Activated CD4-positive, alpha-beta memory T cell treated with anti-CD3 and anti-CD28 coated beads for 36 hours (primary cell): Measurements from ENCODE around the gene WDR26. TPM values are rescaled to one million over a fixed set of nuclear protein-coding genes. Genes with fewer than 3 reads are reported as not detected.
A peak's percentile ranks its signal among the peaks of the same experiment; 100 is the strongest.

Experiments used
- CTCF ChIA-PET: fragments of 350-600 bp; sonication (Branson Sonifier 250); formaldehyde crosslinking; loops from one replicate; lab custom pipeline; 2021; ENCODE audit warnings: antibody characterized with exemption, inconsistent platforms; lab: Charles Lee
- POLR2A ChIA-PET: fragments of 350-600 bp; sonication (Branson Sonifier 250); formaldehyde crosslinking; loops from one replicate; lab custom pipeline; 2021; ENCODE audit warnings: antibody characterized with exemption; lab: Charles Lee
- DNase-seq: peaks from one replicate; pipeline ENCODE4 v3.0.0-alpha.2; 2020
- H3K27ac Mint-ChIP-seq: one replicate; pipeline ENCODE4 v1.8.0; 2021; ENCODE audit warnings: mixed read lengths
- H3K27me3 Mint-ChIP-seq: one replicate; pipeline ENCODE4 v1.8.0; 2021; ENCODE audit warnings: mixed read lengths
- H3K36me3 Mint-ChIP-seq: one replicate; pipeline ENCODE4 v1.8.0; 2021; ENCODE audit warnings: mixed read lengths
- H3K4me1 Mint-ChIP-seq: one replicate; pipeline ENCODE4 v1.8.0; 2021; ENCODE audit warnings: low read depth, mixed read lengths
- H3K4me3 Mint-ChIP-seq: one replicate; pipeline ENCODE4 v1.8.0; 2021; ENCODE audit warnings: mild to moderate bottlenecking, mixed read lengths
- H3K9me3 Mint-ChIP-seq: one replicate; pipeline ENCODE4 v1.8.0; 2021; ENCODE audit warnings: mixed read lengths
- intact Hi-C: fragments of 100-400 bp; cut with micrococcal nuclease; formaldehyde crosslinking; loops from one replicate; pipeline ENCODE4 v1.15.1; 2023
- total RNA-seq, 2 experiments: library from RNA; stranded (reverse); gene quantifications; one replicate each; pipeline ENCODE4 v1.2.3, GENCODE V29; 2021

Gene WDR26
- total RNA-seq, 2 experiments from 2014 or later = 69.2 to 72.2 TPM

DNA sequence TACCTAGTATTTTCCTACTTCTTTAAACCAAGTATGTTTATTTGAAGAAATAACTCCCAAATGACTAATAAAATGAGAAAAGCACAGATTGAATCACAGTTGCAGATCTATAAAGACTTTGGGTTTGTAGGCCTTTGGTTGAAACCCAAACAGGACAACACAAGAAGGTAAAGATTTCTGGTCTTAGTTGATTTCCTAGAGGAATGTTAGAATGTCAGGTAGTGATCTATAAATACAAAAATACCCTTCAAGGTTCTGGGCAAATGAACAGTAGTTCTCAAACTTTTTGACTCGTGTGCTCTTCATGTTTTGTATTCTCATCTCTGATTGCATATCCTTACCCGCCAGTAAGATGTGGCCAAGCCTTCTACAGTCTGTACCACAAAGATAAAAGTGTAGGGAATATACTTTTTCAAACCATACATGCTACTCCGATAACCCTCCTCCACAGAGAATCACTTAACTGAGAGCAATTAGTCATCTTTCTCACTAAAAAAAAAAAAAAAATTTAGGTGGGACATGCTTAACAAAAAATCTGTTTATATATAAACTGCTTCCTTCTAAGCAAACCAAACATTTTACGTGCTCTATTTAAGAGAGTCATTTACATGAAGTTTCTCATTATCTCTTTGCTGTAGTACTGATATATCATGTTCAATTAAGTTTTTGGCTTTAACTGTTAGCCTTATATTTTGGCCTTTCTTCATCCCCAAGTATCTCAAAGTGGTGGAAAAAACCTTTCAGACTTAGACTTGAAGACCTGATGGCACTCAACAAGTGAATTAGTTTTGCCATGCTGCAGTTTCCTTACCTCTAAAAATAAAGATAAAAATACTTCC lies 42.0 kb downstream of the WDR26 start:
- Mint-ChIP-seq H3K4me3 (no peak overlapping the region), H3K4me1 (peaks cover 25% of the 10 kb centered on the region), H3K9me3 (no peaks in the 10 kb centered on the region), H3K27me3 (no peaks in the 10 kb centered on the region), H3K27ac (peak overlapping the region; percentile 74), H3K36me3 (peaks cover 50% of the 10 kb centered on the region)
- DNase-seq = no peak
- ChIA-PET POLR2A (no interaction called here), CTCF (no interaction called here)
- intact Hi-C loops = loop anchor here (5.0 kb wide), 1 partner anchor 35 kb away; the partner anchor contains the start of gene CNIH4

DNA sequence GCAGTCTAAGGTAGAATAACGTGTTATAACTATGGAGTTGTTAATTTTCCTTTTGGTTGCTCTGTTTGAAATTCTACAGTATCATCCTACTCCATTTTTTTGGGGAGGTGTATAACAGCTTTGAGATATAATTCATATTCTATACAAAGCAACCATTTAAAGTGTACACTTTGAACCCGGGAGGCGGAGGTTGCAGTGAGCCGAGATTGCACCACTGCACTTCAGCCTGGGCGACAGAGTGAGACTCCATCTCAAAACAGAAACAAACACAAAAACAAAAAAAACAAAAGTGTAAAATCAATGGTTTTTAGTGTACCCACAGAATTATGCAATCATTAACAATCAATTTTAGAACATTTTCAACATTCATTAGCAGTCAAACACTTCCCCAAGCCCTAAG lies 44.1 kb downstream of the WDR26 start:
- ChIA-PET CTCF (interaction anchor here (0.9 kb wide), 1 partner anchor 57 kb away, joined by 3 read pairs; no protein-coding TSS in a partner anchor), POLR2A (no interaction called here)
- H3K36me3 Mint-ChIP-seq = peaks cover 39% of the 10 kb centered on the region
- H3K9me3 Mint-ChIP-seq = no peaks in the 10 kb centered on the region
- DNase-seq = no peak
- peaks cover 42% of the 10 kb centered on the region for H3K4me1 Mint-ChIP-seq
- no peak overlapping the region for H3K27ac Mint-ChIP-seq
- H3K4me3 Mint-ChIP-seq = no peak overlapping the region
- intact Hi-C loops = loop anchor here (5.0 kb wide), 1 partner anchor 33 kb away; the partner anchor contains the start of gene CNIH4
- H3K27me3 Mint-ChIP-seq = no peaks in the 10 kb centered on the region

DNA sequence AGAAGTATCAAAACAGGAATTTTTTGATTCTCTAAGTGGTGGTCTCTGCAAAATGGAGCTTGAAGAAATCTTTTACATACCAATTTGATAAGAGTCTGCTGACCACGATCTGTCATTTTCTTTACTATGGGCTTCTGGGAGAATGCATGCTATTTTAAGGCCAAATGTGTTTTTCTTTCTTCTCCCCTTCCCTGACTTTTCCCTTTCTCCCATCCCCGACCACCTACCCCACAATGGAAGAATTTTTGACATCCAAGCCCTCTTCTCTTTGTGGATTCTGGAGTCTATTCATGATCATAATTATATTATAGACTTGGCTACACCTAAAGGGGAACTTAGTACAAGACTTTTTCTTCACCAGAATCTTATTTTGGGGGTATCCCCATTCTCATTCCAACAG lies 46.7 kb downstream of the WDR26 start:
- H3K9me3 Mint-ChIP-seq = no peaks in the 10 kb centered on the region
- ChIA-PET POLR2A (interaction anchor here (0.9 to 1.1 kb wide), 4 partner anchors 13 to 69 kb away, joined by 3 to 5 read pairs (median 3); partner anchors contain the start of gene WDR26), CTCF (interaction anchor here (0.7 kb wide), 1 partner anchor 243 kb away, joined by 3 read pairs; no protein-coding TSS in a partner anchor)
- DNase-seq = no peak
- H3K36me3 Mint-ChIP-seq = peaks cover 37% of the 10 kb centered on the region
- peak overlapping the region; percentile 40 for H3K27ac Mint-ChIP-seq
- no peaks in the 10 kb centered on the region for H3K27me3 Mint-ChIP-seq
- peaks cover 44% of the 10 kb centered on the region for H3K4me1 Mint-ChIP-seq
- intact Hi-C loops = loop anchor here (1.0 to 10.0 kb wide), 2 partner anchors 11 to 53 kb away; partner anchors contain the start of gene NVL
- no peak overlapping the region for H3K4me3 Mint-ChIP-seq

DNA sequence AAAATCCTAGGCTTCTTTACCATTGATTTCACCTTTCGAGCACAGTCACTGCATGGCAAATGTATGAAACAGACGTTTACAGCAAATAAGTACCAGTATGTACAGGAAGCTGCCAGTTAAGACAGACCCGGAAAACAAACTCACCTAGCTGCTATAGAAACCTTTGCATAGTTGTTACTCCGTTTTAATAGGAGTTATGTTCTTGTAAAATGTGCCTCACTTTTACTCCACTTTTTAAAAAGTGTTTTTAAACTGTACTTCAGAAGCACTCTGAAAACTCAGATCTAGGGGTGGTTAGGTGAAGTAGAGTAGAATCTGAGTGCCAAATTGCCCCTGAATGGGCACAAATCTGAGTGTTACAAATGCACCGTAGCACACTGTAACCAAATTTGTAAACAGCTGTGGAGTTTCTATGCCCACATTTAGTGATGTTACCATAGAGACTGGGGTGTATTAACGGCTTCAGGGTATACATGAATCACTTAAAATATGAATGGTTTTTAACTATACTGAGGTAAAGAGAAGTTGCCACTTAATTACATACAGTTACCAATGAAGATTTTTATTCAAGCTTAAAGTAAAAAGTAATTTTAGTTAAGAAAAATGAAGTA lies 47.2 kb downstream of the WDR26 start:
- peaks cover 43% of the 10 kb centered on the region for H3K4me1 Mint-ChIP-seq
- H3K36me3 Mint-ChIP-seq = peaks cover 35% of the 10 kb centered on the region
- H3K4me3 Mint-ChIP-seq = no peak overlapping the region
- intact Hi-C loops = loop anchor here (1.0 to 10.0 kb wide), 2 partner anchors 10 to 53 kb away; partner anchors contain the start of gene NVL
- CTCF ChIA-PET = no interaction called here
- H3K27ac Mint-ChIP-seq = peak overlapping the region; percentile 16
- POLR2A ChIA-PET = interaction anchor here (0.9 to 1.1 kb wide), 4 partner anchors 12 to 70 kb away, joined by 3 to 5 read pairs (median 3); partner anchors contain the start of gene WDR26
- no peaks in the 10 kb centered on the region for H3K27me3 Mint-ChIP-seq
- DNase-seq = no peak
- no peaks in the 10 kb centered on the region for H3K9me3 Mint-ChIP-seq

DNA sequence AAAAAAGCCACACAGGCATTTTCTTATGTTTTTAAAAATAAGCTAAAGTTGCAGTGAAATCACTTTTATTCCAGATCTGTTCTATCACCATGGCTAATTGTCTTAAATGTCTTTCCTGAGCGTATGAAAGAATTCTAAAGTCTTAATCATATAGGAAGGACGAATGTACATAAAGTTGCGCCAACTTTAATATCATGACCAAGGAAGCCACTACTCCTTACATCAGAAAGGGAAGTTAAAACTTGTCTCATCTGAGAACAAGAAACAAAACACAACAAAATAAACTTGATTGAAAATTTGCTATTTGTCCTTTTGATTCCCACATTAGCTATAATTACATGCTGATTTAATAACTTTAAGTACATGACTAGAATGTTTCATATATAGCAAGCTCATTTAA lies 51.4 kb downstream of the WDR26 start:
- Mint-ChIP-seq H3K27ac (no peak overlapping the region), H3K4me3 (no peak overlapping the region), H3K4me1 (peaks cover 72% of the 10 kb centered on the region), H3K27me3 (no peaks in the 10 kb centered on the region), H3K36me3 (peaks cover 23% of the 10 kb centered on the region), H3K9me3 (no peaks in the 10 kb centered on the region)
- intact Hi-C loops = loop anchor here (5.0 to 10.0 kb wide), 4 partner anchors 48 to 551 kb away; partner anchors contain the start of genes DEGS1 and NVL
- no peak for DNase-seq
- POLR2A ChIA-PET = interaction anchor here (1.3 kb wide), 1 partner anchor 8 kb away, joined by 5 read pairs; no protein-coding TSS in a partner anchor
- CTCF ChIA-PET = no interaction called here

DNA sequence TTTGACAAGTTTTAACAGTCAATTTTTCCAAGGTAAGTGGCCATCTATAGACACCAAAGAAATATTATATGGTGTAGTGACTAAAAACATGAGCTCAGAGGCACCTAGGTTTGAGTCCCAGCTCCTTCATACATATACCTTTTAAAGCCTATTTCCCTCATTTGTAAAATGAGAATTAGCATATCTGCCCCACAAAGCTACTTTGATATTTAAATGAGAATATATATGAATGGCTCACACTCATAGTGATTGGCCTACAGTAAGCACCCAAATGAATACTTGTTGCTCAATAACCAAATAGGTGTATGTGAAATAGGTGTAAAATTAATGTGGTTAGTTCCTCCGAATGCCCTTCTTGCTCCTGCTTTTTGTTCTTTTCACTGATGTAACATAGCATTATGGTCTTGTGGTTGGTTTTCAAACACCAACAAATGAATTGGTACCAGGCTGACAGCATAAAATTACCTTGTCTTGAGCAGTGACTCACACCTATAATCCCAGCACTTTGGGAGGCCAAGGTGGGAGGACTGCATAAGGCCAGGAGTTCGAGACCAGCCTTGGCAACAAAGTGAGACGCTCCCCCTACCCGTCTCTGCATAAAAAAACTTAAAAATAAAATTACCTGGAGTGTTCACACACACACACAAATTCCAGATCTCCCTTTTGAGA lies 52.6 kb downstream of the WDR26 start:
- Mint-ChIP-seq H3K27me3 (no peaks in the 10 kb centered on the region), H3K27ac (peak overlapping the region; percentile 11), H3K4me3 (peak overlapping the region; percentile 7), H3K36me3 (peaks cover 28% of the 10 kb centered on the region), H3K4me1 (peaks cover 74% of the 10 kb centered on the region), H3K9me3 (no peaks in the 10 kb centered on the region)
- POLR2A ChIA-PET = interaction anchor here (0.5 to 1.6 kb wide), 5 partner anchors 9 to 52 kb away, joined by 3 to 5 read pairs (median 3); partner anchors contain the start of gene NVL
- intact Hi-C loops = loop anchor here (1.0 to 10.0 kb wide), 5 partner anchors 9 to 550 kb away; partner anchors contain the start of genes DEGS1 and NVL
- DNase-seq = peak; percentile 31
- CTCF ChIA-PET = interaction anchor here (0.9 to 1.2 kb wide), 5 partner anchors 15 to 55 kb away, joined by 3 to 6 read pairs (median 3); no protein-coding TSS in a partner anchor

DNA sequence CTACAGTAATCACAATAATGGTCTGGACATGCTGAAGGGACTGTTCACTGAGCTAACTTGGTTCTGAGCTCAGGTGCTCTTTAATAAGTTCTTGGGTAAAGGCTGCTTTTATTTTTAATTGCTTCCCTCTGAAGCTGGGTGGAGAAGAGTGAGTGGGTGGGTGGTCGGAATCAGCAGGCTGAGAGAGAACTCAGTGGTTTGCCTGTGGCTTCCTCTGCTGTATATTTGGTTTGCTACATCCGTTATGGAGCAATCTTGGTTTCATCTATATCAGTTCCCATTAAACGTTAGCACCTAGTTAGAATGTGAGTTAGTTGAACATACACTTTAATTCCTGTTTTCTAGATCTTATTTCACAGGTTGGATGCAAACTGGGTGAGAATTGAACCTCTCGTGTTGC lies 54.6 kb downstream of the WDR26 start:
- H3K4me3 Mint-ChIP-seq = peak overlapping the region; percentile 1

DNA sequence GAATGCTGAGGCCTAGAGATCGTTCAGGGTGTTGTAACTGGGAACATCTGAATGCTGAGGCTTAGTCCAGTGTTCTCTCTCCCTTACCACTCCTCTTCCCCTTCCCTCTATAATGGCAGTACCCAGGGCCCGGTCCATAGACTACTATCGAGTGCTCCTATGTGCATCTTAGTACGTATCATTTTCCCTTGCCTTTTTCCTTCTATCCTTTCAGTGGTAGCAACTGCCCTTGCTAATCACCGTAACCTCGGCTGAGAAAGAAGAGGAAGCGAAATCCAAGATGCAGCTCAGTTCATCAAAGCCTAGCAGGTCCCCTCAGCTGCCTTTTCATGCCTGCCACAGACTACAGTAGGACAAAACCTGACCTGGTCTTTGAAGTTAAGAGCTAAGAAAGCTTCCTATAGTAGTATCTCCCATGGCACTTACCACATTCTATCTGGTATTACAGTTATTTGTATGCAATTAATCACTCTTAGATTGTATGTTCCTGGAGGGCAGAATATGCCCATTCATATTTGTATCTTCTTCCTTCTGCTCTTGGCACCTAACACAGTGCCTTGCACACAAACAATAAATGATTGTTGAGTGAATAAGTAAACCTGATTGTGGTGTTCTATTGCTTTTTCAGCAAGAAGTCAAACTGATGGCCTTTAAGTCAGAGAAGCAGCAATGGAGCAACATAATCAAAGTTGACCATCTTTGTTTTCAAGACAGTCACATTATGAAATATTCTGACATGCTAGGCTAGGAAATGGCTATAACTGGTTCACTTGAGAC lies 55.6 kb downstream of the WDR26 start:
- DNase-seq = no peak
- ChIA-PET CTCF (interaction anchor here (0.8 kb wide), 1 partner anchor 21 kb away, joined by 6 read pairs; no protein-coding TSS in a partner anchor), POLR2A (interaction anchor here (0.7 kb wide), 1 partner anchor 196 kb away, joined by 3 read pairs; the partner anchor contains the start of gene DEGS1)
- Mint-ChIP-seq H3K4me1 (peaks cover 87% of the 10 kb centered on the region), H3K36me3 (peaks cover 40% of the 10 kb centered on the region), H3K9me3 (no peaks in the 10 kb centered on the region), H3K27ac (no peak overlapping the region), H3K27me3 (no peaks in the 10 kb centered on the region), H3K4me3 (no peak overlapping the region)
- intact Hi-C loops = no loop called here

More for the DNA sequence above, 54.6 kb downstream of the WDR26 start:
- ChIA-PET POLR2A (interaction anchor here (1.0 kb wide), 1 partner anchor 18 kb away, joined by 3 read pairs; no protein-coding TSS in a partner anchor), CTCF (interaction anchor here (0.8 to 1.6 kb wide), 2 partner anchors 22 to 78 kb away, joined by 4 to 6 read pairs; no protein-coding TSS in a partner anchor)
- Mint-ChIP-seq H3K27ac (peak overlapping the region; percentile 56), H3K9me3 (no peaks in the 10 kb centered on the region), H3K36me3 (peaks cover 35% of the 10 kb centered on the region), H3K27me3 (no peaks in the 10 kb centered on the region), H3K4me1 (peaks cover 81% of the 10 kb centered on the region)
- DNase-seq = peak; percentile 73
- intact Hi-C loops = loop anchor here (1.0 to 10.0 kb wide), 5 partner anchors 23 to 548 kb away; partner anchors contain the start of genes DEGS1 and NVL

DNA sequence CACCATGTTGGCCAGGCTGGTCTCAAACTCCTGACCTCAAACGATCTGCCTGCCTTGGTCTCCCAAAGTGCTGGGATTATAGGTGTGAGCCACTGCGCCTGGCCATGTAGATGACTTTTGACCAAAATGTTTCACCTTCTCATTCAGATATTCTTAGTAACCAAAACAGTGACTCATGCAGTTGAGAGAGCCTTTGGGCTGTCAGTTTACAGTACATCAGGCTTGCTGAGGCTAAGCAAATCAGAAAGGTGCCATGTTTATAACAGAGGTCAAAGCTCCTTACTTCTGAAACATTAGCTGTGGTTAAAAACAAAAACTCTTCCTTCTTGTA lies 57.0 kb downstream of the WDR26 start:
- no peaks in the 10 kb centered on the region for H3K27me3 Mint-ChIP-seq
- peaks cover 91% of the 10 kb centered on the region for H3K4me1 Mint-ChIP-seq
- ChIA-PET POLR2A (interaction anchor here (1.2 kb wide), 1 partner anchor 12 kb away, joined by 7 read pairs; no protein-coding TSS in a partner anchor), CTCF (interaction anchor here (0.9 kb wide), 1 partner anchor 42 kb away, joined by 3 read pairs; no protein-coding TSS in a partner anchor)
- DNase-seq = peak; percentile 67
- peaks cover 51% of the 10 kb centered on the region for H3K36me3 Mint-ChIP-seq
- H3K9me3 Mint-ChIP-seq = no peaks in the 10 kb centered on the region
- intact Hi-C loops = loop anchor here (1.0 kb wide), 3 partner anchors 10 to 57 kb away; partner anchors contain the start of genes CNIH4 and WDR26
- peak overlapping the region; percentile 46 for H3K27ac Mint-ChIP-seq
- no peak overlapping the region for H3K4me3 Mint-ChIP-seq

DNA sequence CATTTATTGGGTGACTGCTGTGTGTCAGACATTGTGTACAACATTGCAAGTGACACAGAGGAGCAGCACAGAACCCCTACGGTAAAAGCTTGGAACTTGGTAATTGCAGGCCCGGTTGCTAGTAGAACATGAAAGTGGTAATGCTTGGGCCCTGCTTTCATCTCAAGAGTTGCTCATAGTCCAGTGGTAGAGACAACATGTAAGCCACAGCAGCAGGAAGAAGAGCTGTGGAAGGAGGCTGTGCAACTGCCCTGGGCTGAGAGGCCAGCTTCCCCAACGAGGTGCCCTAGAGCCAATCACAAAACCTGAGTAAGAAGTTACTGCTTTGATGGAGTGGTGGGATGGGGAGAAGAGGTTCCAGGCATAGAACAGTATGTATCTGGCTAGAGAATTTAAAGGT lies 59.5 kb downstream of the WDR26 start:
- Mint-ChIP-seq H3K4me3 (no peak overlapping the region), H3K36me3 (peaks cover 65% of the 10 kb centered on the region), H3K9me3 (no peaks in the 10 kb centered on the region), H3K4me1 (peaks cover 79% of the 10 kb centered on the region), H3K27me3 (no peaks in the 10 kb centered on the region), H3K27ac (peak overlapping the region; percentile 19)
- ChIA-PET POLR2A (interaction anchor here (1.0 to 1.8 kb wide), 3 partner anchors 8 to 60 kb away, joined by 3 to 7 read pairs (median 5); partner anchors contain the start of gene WDR26), CTCF (interaction anchor here (0.7 kb wide), 1 partner anchor 82 kb away, joined by 4 read pairs; no protein-coding TSS in a partner anchor)
- intact Hi-C loops = no loop called here
- peak; percentile 32 for DNase-seq
